Measurements from ENCODE around the gene SFN. TPM values are rescaled to one million over a fixed set of nuclear protein-coding genes. Genes with fewer than 3 reads are reported as not detected.

SFN gene
- total RNA-seq (2014; rRNA removed; shearing (Covaris generic); ENCODE audit: low replicate concordance) = 211 and 262 TPM in 2 replicates

- in situ Hi-C loops (cut with HindIII; ENCODE audit: low pct_unique_long_range_greater_than_20kb, low sequenced_read_pairs) = no loop called here
- peak; percentile 99 for DNase-seq (ENCODE audit: low read depth)
These were observed at the start of gene SFN for GRCh38 chr1:26862781-26863684. SFN (plus strand) TSS chr1:26863149; CDS start chr1:26863213, 64 bp downstream.

GRCh38 chr1:26814377-26814776 lies 48.6 kb upstream of the SFN start:
- no peak for DNase-seq (ENCODE audit: low read depth)
- in situ Hi-C loops (cut with HindIII; ENCODE audit: low pct_unique_long_range_greater_than_20kb, low sequenced_read_pairs) = no loop called here

- no peak for DNase-seq (ENCODE audit: low read depth)
- in situ Hi-C loops (cut with HindIII; ENCODE audit: low pct_unique_long_range_greater_than_20kb, low sequenced_read_pairs) = no loop called here
These were observed 48.1 kb upstream of the SFN start for GRCh38 chr1:26814893-26815292.

GRCh38 chr1:26820784-26821269 lies 42.1 kb upstream of the SFN start:
- in situ Hi-C loops (cut with HindIII; ENCODE audit: low pct_unique_long_range_greater_than_20kb, low sequenced_read_pairs) = no loop called here
- no peak for DNase-seq (ENCODE audit: low read depth)

- in situ Hi-C loops (cut with HindIII; ENCODE audit: low pct_unique_long_range_greater_than_20kb, low sequenced_read_pairs) = no loop called here
- no peak for DNase-seq (ENCODE audit: low read depth)
These were observed 40.1 kb upstream of the SFN start for GRCh38 chr1:26822737-26823395.

GRCh38 chr1:26824731-26825130 lies 38.2 kb upstream of the SFN start:
- no peak for DNase-seq (ENCODE audit: low read depth)
- in situ Hi-C loops (cut with HindIII; ENCODE audit: low pct_unique_long_range_greater_than_20kb, low sequenced_read_pairs) = no loop called here

- in situ Hi-C loops (cut with HindIII; ENCODE audit: low pct_unique_long_range_greater_than_20kb, low sequenced_read_pairs) = no loop called here
- peak; percentile 56 for DNase-seq (ENCODE audit: low read depth)
These were observed 36.5 kb upstream of the SFN start, which contains the start of gene ZDHHC18 for GRCh38 chr1:26826261-26827105. ZDHHC18 (plus strand) TSS chr1:26826688; CDS start chr1:26826805, 117 bp downstream.

- DNase-seq (ENCODE audit: low read depth) = no peak
- in situ Hi-C loops (cut with HindIII; ENCODE audit: low pct_unique_long_range_greater_than_20kb, low sequenced_read_pairs) = no loop called here
These were observed 35.8 kb upstream of the SFN start for GRCh38 chr1:26827106-26827604.

- DNase-seq (ENCODE audit: low read depth) = no peak
- in situ Hi-C loops (cut with HindIII; ENCODE audit: low pct_unique_long_range_greater_than_20kb, low sequenced_read_pairs) = no loop called here
These were observed 35.3 kb upstream of the SFN start for GRCh38 chr1:26827663-26828062.

GRCh38 chr1:26828411-26828991 lies 34.4 kb upstream of the SFN start:
- in situ Hi-C loops (cut with HindIII; ENCODE audit: low pct_unique_long_range_greater_than_20kb, low sequenced_read_pairs) = no loop called here
- no peak for DNase-seq (ENCODE audit: low read depth)

- in situ Hi-C loops (cut with HindIII; ENCODE audit: low pct_unique_long_range_greater_than_20kb, low sequenced_read_pairs) = no loop called here
- DNase-seq (ENCODE audit: low read depth) = no peak
These were observed 33.6 kb upstream of the SFN start for GRCh38 chr1:26829184-26829911.

GRCh38 chr1:26831059-26831458 lies 31.9 kb upstream of the SFN start:
- in situ Hi-C loops (cut with HindIII; ENCODE audit: low pct_unique_long_range_greater_than_20kb, low sequenced_read_pairs) = no loop called here
- no peak for DNase-seq (ENCODE audit: low read depth)

GRCh38 chr1:26831546-26832248 lies 31.3 kb upstream of the SFN start:
- DNase-seq (ENCODE audit: low read depth) = no peak

GRCh38 chr1:26832249-26832960 lies 30.5 kb upstream of the SFN start:
- no peak for DNase-seq (ENCODE audit: low read depth)
- in situ Hi-C loops (cut with HindIII; ENCODE audit: low pct_unique_long_range_greater_than_20kb, low sequenced_read_pairs) = no loop called here

More at GRCh38 chr1:26831546-26832248, 31.3 kb upstream of the SFN start:
- in situ Hi-C loops (cut with HindIII; ENCODE audit: low pct_unique_long_range_greater_than_20kb, low sequenced_read_pairs) = no loop called here

- no peak for DNase-seq (ENCODE audit: low read depth)
- in situ Hi-C loops (cut with HindIII; ENCODE audit: low pct_unique_long_range_greater_than_20kb, low sequenced_read_pairs) = no loop called here
These were observed 29.2 kb upstream of the SFN start for GRCh38 chr1:26833432-26834405.
